A673 (cell line): ENCODE measurements around the gene PDE4DIP. TPM values are rescaled to one million over a fixed set of nuclear protein-coding genes. Genes with fewer than 3 reads are reported as not detected.
"Not testable (repeated sequence)": the region's sequence is repeated elsewhere in the genome, so short reads cannot be mapped to it uniquely, and the experiment has no call there.

Experiments used
- BruUV-seq: library from RNA; stranded (reverse); fragments of 400-500 nt; replicated peaks from 2 replicates; lab custom pipeline; 2021; lab: Mats Ljungman, UMichigan
- CTCF ChIA-PET: fragments of 300-600 bp; sonication (Branson Sonifier 250); formaldehyde crosslinking; loops from one replicate; lab custom pipeline; 2022; ENCODE audit warnings: antibody characterized with exemption; lab: Charles Lee
- POLR2A ChIA-PET: fragments of 300-600 bp; sonication (Branson Sonifier 250); formaldehyde crosslinking; loops from one replicate; lab custom pipeline; 2022; ENCODE audit warnings: antibody characterized with exemption; ENCODE audit not compliant: low non-redundant PET; lab: Charles Lee
- DNase-seq: peaks from one replicate; pipeline ENCODE4 v3.0.0-alpha.2; 2015; ENCODE audit warnings: low spot score
- H3K27ac ChIP-seq: fragments of 200-600 bp; sonication (generic); 2 replicates; pipeline ENCODE4 v1.5.1; 2016; ENCODE audit warnings: mixed run types, low read depth, mild to moderate bottlenecking, mixed read lengths, antibody characterized with exemption, low read length; ENCODE audit not compliant: poor library complexity, severe bottlenecking
- H3K27me3 ChIP-seq: fragments of 200-600 bp; sonication (generic); replicated peaks from 2 replicates; pipeline ENCODE4 v1.6.1; 2017; ENCODE audit warnings: mixed run types, low read depth, mild to moderate bottlenecking, mixed read lengths, antibody characterized with exemption, low read length; ENCODE audit not compliant: insufficient read depth, poor library complexity
- H3K36me3 ChIP-seq: fragments of 200-600 bp; sonication (generic); 2 replicates; pipeline ENCODE4 v1.6.1; 2016; ENCODE audit warnings: mixed run types, mild to moderate bottlenecking, mixed read lengths, antibody characterized with exemption, low read length; ENCODE audit not compliant: insufficient read depth, poor library complexity, severe bottlenecking
- H3K4me1 ChIP-seq: fragments of 200-600 bp; sonication (generic); 2 replicates; pipeline ENCODE4 v1.6.1; 2017; ENCODE audit warnings: mixed run types, mild to moderate bottlenecking, mixed read lengths, antibody characterized with exemption, low read length; ENCODE audit not compliant: insufficient read depth, poor library complexity, severe bottlenecking
- H3K4me3 ChIP-seq: fragments of 200-600 bp; sonication (generic); 2 replicates; pipeline ENCODE4 v1.5.1; 2016; ENCODE audit warnings: low read depth, mixed run types, mild to moderate bottlenecking, mixed read lengths, low read length; ENCODE audit not compliant: poor library complexity, severe bottlenecking
- H3K9me3 ChIP-seq: fragments of 200-600 bp; sonication (generic); 2 replicates; pipeline ENCODE4 v1.6.1; 2016; ENCODE audit warnings: mixed run types, low read depth, mild to moderate bottlenecking, mixed read lengths, antibody characterized with exemption, low read length; ENCODE audit not compliant: poor library complexity, severe bottlenecking
- intact Hi-C: fragments of 100-400 bp; cut with micrococcal nuclease; formaldehyde crosslinking; loops from one replicate; pipeline ENCODE4 v1.10.0; 2022; ENCODE audit not compliant: unreplicated experiment
- total RNA-seq: library from RNA; stranded (reverse); gene quantifications from 2 replicates; pipeline ENCODE4 v1.2.3, GENCODE V29; 2021

Gene PDE4DIP
- total RNA-seq, 1 experiment from 2014 or later: 68.7 TPM

- intact Hi-C loops, H3K4me1 ChIP-seq, H3K27ac ChIP-seq, POLR2A ChIA-PET, DNase-seq, H3K27me3 ChIP-seq, H3K4me3 ChIP-seq, H3K36me3 ChIP-seq, H3K9me3 ChIP-seq, CTCF ChIA-PET, BruUV-seq: not testable (repeated sequence)
These were observed 15.3 kb upstream of the PDE4DIP start for GRCh38 chr1:148828962-148829361.

- DNase-seq, BruUV-seq, intact Hi-C loops, H3K4me3 ChIP-seq, POLR2A ChIA-PET, H3K36me3 ChIP-seq, H3K27me3 ChIP-seq, CTCF ChIA-PET, H3K4me1 ChIP-seq, H3K9me3 ChIP-seq, H3K27ac ChIP-seq: not testable (repeated sequence)
These were observed 14.9 kb upstream of the PDE4DIP start for GRCh38 chr1:148829365-148829764.

- H3K4me3 ChIP-seq, BruUV-seq, intact Hi-C loops, DNase-seq, H3K27ac ChIP-seq, H3K27me3 ChIP-seq, CTCF ChIA-PET, H3K9me3 ChIP-seq, H3K36me3 ChIP-seq, POLR2A ChIA-PET, H3K4me1 ChIP-seq: not testable (repeated sequence)
These were observed 3.0 kb upstream of the PDE4DIP start for GRCh38 chr1:148841262-148841661.

GRCh38 chr1:148844651-148845050 lies 423 bp downstream of the PDE4DIP start:
- H3K27me3 ChIP-seq, intact Hi-C loops, H3K4me1 ChIP-seq, BruUV-seq, CTCF ChIA-PET, H3K27ac ChIP-seq, H3K36me3 ChIP-seq, H3K9me3 ChIP-seq, POLR2A ChIA-PET, H3K4me3 ChIP-seq, DNase-seq: not testable (repeated sequence)

- DNase-seq, H3K9me3 ChIP-seq, H3K4me3 ChIP-seq, H3K4me1 ChIP-seq, POLR2A ChIA-PET, intact Hi-C loops, BruUV-seq, H3K27me3 ChIP-seq, H3K27ac ChIP-seq, CTCF ChIA-PET, H3K36me3 ChIP-seq: not testable (repeated sequence)
These were observed 840 bp downstream of the PDE4DIP start for GRCh38 chr1:148845068-148845467.

GRCh38 chr1:148850347-148850746 lies 6.1 kb downstream of the PDE4DIP start:
- H3K27me3 ChIP-seq, H3K4me1 ChIP-seq, H3K4me3 ChIP-seq, H3K27ac ChIP-seq, DNase-seq, POLR2A ChIA-PET, H3K36me3 ChIP-seq, CTCF ChIA-PET, H3K9me3 ChIP-seq, intact Hi-C loops, BruUV-seq: not testable (repeated sequence)

- H3K4me1 ChIP-seq, H3K36me3 ChIP-seq, BruUV-seq, DNase-seq, intact Hi-C loops, H3K27me3 ChIP-seq, H3K4me3 ChIP-seq, POLR2A ChIA-PET, CTCF ChIA-PET, H3K9me3 ChIP-seq, H3K27ac ChIP-seq: not testable (repeated sequence)
These were observed 6.6 kb downstream of the PDE4DIP start for GRCh38 chr1:148850840-148851239.

GRCh38 chr1:148851684-148852083 lies 7.5 kb downstream of the PDE4DIP start:
- BruUV-seq, H3K36me3 ChIP-seq, CTCF ChIA-PET, H3K4me1 ChIP-seq, H3K27me3 ChIP-seq, intact Hi-C loops, POLR2A ChIA-PET, DNase-seq, H3K9me3 ChIP-seq, H3K4me3 ChIP-seq, H3K27ac ChIP-seq: not testable (repeated sequence)
